H9 (cell line): ENCODE data around the gene LAP3. TPM values are rescaled to one million over a fixed set of nuclear protein-coding genes. Genes with fewer than 3 reads are reported as not detected.

ENCODE experiments used
- DNase-seq: peaks from one replicate; pipeline ENCODE4 v3.0.0-alpha.2; 2017
- H2AFZ ChIP-seq: one replicate; pipeline ENCODE4 v1.6.1; 2013; ENCODE audit warnings: mild to moderate bottlenecking, low read length, control low read depth, moderate library complexity
- H2AK5ac ChIP-seq: 2 replicates; pipeline ENCODE4 v1.6.1; 2013; ENCODE audit warnings: low read length, control low read depth, mixed read lengths; ENCODE audit not compliant: insufficient read length
- H2BK120ac ChIP-seq: one replicate; pipeline ENCODE4 v1.6.1; 2013; ENCODE audit warnings: low read depth, mild to moderate bottlenecking, low read length, control low read depth, inconsistent platforms; ENCODE audit not compliant: poor library complexity, severe bottlenecking
- H2BK12ac ChIP-seq: 2 replicates; pipeline ENCODE4 v1.6.1; 2013; ENCODE audit warnings: low read length, control low read depth, mixed read lengths, low read depth; ENCODE audit not compliant: insufficient read length
- H2BK15ac ChIP-seq: 2 replicates; pipeline ENCODE4 v1.6.1; 2013; ENCODE audit warnings: low read depth, low read length, control low read depth
- H2BK20ac ChIP-seq: one replicate; pipeline ENCODE4 v1.6.1; 2013; ENCODE audit warnings: low read depth, mild to moderate bottlenecking, low read length, control low read depth, inconsistent platforms; ENCODE audit not compliant: poor library complexity, severe bottlenecking
- H2BK5ac ChIP-seq: 2 replicates; pipeline ENCODE4 v1.6.1; 2013; ENCODE audit warnings: low read length, control low read depth, mixed read lengths; ENCODE audit not compliant: insufficient read length
- H3K14ac ChIP-seq: 2 replicates; pipeline ENCODE4 v1.6.1; 2013; ENCODE audit warnings: low read length, control low read depth; ENCODE audit not compliant: insufficient read depth
- H3K18ac ChIP-seq: 2 replicates; pipeline ENCODE4 v1.6.1; 2013; ENCODE audit warnings: low read depth, mild to moderate bottlenecking, mixed read lengths, low read length, control low read depth; ENCODE audit not compliant: insufficient read length
- H3K23ac ChIP-seq: 2 replicates; pipeline ENCODE4 v1.6.1; 2013; ENCODE audit warnings: low read length, control low read depth, mixed read lengths, low read depth; ENCODE audit not compliant: insufficient read length
- H3K23me2 ChIP-seq: 2 replicates; pipeline ENCODE4 v1.6.1; 2013; ENCODE audit warnings: low read depth, mild to moderate bottlenecking, mixed read lengths, low read length, control low read depth; ENCODE audit not compliant: insufficient read length, poor library complexity, severe bottlenecking
- H3K27ac ChIP-seq: 2 replicates; pipeline ENCODE4 v1.5.1; 2013; ENCODE audit warnings: low read length, control low read depth, mixed read lengths, low read depth; ENCODE audit not compliant: insufficient read length
- H3K27me3 ChIP-seq: 2 replicates; pipeline ENCODE4 v1.6.1; 2013; ENCODE audit warnings: low read length, control low read depth, inconsistent platforms; ENCODE audit not compliant: insufficient read depth
- H3K4ac ChIP-seq: 2 replicates; pipeline ENCODE4 v1.6.1; 2013; ENCODE audit warnings: low read depth, mild to moderate bottlenecking, control low read depth, inconsistent platforms, low read length, moderate library complexity
- H3K4me1 ChIP-seq: 2 replicates; pipeline ENCODE4 v1.6.1; 2013; ENCODE audit warnings: low read length, control low read depth, inconsistent platforms; ENCODE audit not compliant: insufficient read depth
- H3K4me2 ChIP-seq: 2 replicates; pipeline ENCODE4 v1.6.1; 2013; ENCODE audit warnings: low read length, control low read depth, mixed read lengths; ENCODE audit not compliant: insufficient read length, insufficient read depth
- H3K56ac ChIP-seq: 2 replicates; pipeline ENCODE4 v1.6.1; 2013; ENCODE audit warnings: low read depth, mild to moderate bottlenecking, mixed read lengths, low read length, control low read depth; ENCODE audit not compliant: insufficient read length
- H3K79me1 ChIP-seq: 2 replicates; pipeline ENCODE4 v1.6.1; 2013; ENCODE audit warnings: low read depth, mild to moderate bottlenecking, moderate library complexity, low read length, control low read depth, inconsistent platforms; ENCODE audit not compliant: insufficient read depth, poor library complexity, severe bottlenecking
- H3K79me2 ChIP-seq: 2 replicates; pipeline ENCODE4 v1.6.1; 2013; ENCODE audit warnings: low read length, control low read depth, inconsistent platforms; ENCODE audit not compliant: insufficient read depth
- H3K9ac ChIP-seq: 2 replicates; pipeline ENCODE4 v1.6.1; 2013; ENCODE audit warnings: low read length, control low read depth, mixed read lengths; ENCODE audit not compliant: insufficient read length; ENCODE audit errors: extremely low read depth
- H3K9me3 ChIP-seq: one replicate; pipeline ENCODE4 v1.6.1; 2013; ENCODE audit warnings: low read depth, low read length, inconsistent platforms; ENCODE audit not compliant: control insufficient read depth
- H3T11ph ChIP-seq: one replicate; pipeline ENCODE4 v1.6.1; 2013; ENCODE audit warnings: mild to moderate bottlenecking, low read length, control low read depth, inconsistent platforms
- H4K20me1 ChIP-seq: one replicate; pipeline ENCODE4 v1.6.1; 2013; ENCODE audit not compliant: control insufficient read depth, insufficient read length, insufficient read depth
- H4K5ac ChIP-seq: 2 replicates; pipeline ENCODE4 v1.6.1; 2013; ENCODE audit warnings: low read depth, mild to moderate bottlenecking, mixed read lengths, low read length, control low read depth; ENCODE audit not compliant: insufficient read length
- H4K8ac ChIP-seq: replicated peaks from 2 replicates; pipeline ENCODE4 v1.6.1; 2013; ENCODE audit warnings: low read length, control low read depth, mixed read lengths, low read depth; ENCODE audit not compliant: insufficient read length
- H4K91ac ChIP-seq: 2 replicates; pipeline ENCODE4 v1.6.1; 2013; ENCODE audit warnings: low read depth, mild to moderate bottlenecking, moderate library complexity, mixed read lengths, low read length, control low read depth; ENCODE audit not compliant: insufficient read length
- H3K27ac Mint-ChIP-seq, 3 experiments: 2 replicates in 2 of 3; 3 replicates in 1 of 3; pipeline ENCODE4 v1.8.0; 2020 to 2021; ENCODE audit warnings: mixed read lengths in 3 of 3, mild to moderate bottlenecking in 1 of 3, moderate library complexity in 1 of 3
- H3K27me3 Mint-ChIP-seq: 2 replicates; pipeline ENCODE4 v1.8.0; 2021; ENCODE audit warnings: low read depth, mild to moderate bottlenecking, moderate library complexity, mixed read lengths
- H3K36me3 Mint-ChIP-seq, 3 experiments: 2 replicates in 2 of 3; 3 replicates in 1 of 3; pipeline ENCODE4 v1.8.0; 2020 to 2021; ENCODE audit warnings: low read depth in 3 of 3, mixed read lengths in 3 of 3; ENCODE audit not compliant: insufficient read depth in 1 of 3
- H3K4me1 Mint-ChIP-seq, 2 experiments: 2 replicates each; pipeline ENCODE4 v1.8.0; 2020; ENCODE audit warnings: mixed read lengths in 2 of 2
- H3K4me3 Mint-ChIP-seq, 2 experiments: 2 replicates in 1 of 2; 3 replicates in 1 of 2; pipeline ENCODE4 v1.8.0; 2020 to 2021; ENCODE audit warnings: mild to moderate bottlenecking in 2 of 2, mixed read lengths in 2 of 2, moderate library complexity in 1 of 2
- H3K9me3 Mint-ChIP-seq, 2 experiments: 2 replicates in 1 of 2; 3 replicates in 1 of 2; pipeline ENCODE4 v1.8.0; 2020; ENCODE audit warnings: mild to moderate bottlenecking in 2 of 2, mixed read lengths in 2 of 2, moderate library complexity in 1 of 2
- WGBS: extraction: QIAGEN DNeasy Blood & Tissue Kit; methylation state at CpG from one replicate; pipeline ENCODE4 v1.1.7; 2013; ENCODE audit warnings: missing lambda C conversion rate, low lambda C conversion rate, mixed read lengths; ENCODE audit not compliant: insufficient read length; ENCODE audit errors: extremely low coverage; 5-methylcytosine and 5-hydroxymethylcytosine counted together
- total RNA-seq: library from RNA; stranded (reverse); gene quantifications from 2 replicates; pipeline ENCODE4 v1.2.1, GENCODE V29; 2021
- TF ChIP-seq, protein P1 (sequence below): fragments of 200-600 bp; sonication (generic); conservative IDR thresholded peaks from 3 replicates; pipeline ENCODE4 v1.8.0; 2021; ENCODE audit warnings: antibody characterized with exemption, mild to moderate bottlenecking

Gene LAP3
- total RNA-seq, 1 experiment from 2014 or later: 53.2 TPM

- Histone ChIP-seq H3K56ac (no peak overlapping the region), H4K91ac (no peak overlapping the region), H3K4me2 (no peak overlapping the region), H4K8ac (no peak overlapping the region), H2BK20ac (no peak overlapping the region), H2BK120ac (no peak overlapping the region), H2BK5ac (no peak overlapping the region), H3K79me1 (no peaks in the 10 kb centered on the region), H2BK12ac (no peak overlapping the region), H3K4me1 (no peaks in the 10 kb centered on the region), H2BK15ac (no peak overlapping the region), H3K23me2 (no peaks in the 10 kb centered on the region), H4K20me1 (no peaks in the 10 kb centered on the region), H2AFZ (no peak overlapping the region), H3K23ac (no peak overlapping the region), H3K9ac (no peak overlapping the region), H3K14ac (no peak overlapping the region), H2AK5ac (no peak overlapping the region), H3T11ph (no peak overlapping the region), H3K27me3 (no peaks in the 10 kb centered on the region), H3K18ac (no peak overlapping the region), H3K4ac (no peak overlapping the region), H3K9me3 (no peaks in the 10 kb centered on the region), H4K5ac (no peak overlapping the region), H3K79me2 (no peaks in the 10 kb centered on the region), H3K27ac (no peak overlapping the region)
- H3K9me3 Mint-ChIP-seq: no peaks in the 10 kb centered on the region
- H3K27me3 Mint-ChIP-seq: peaks cover 13% of the 10 kb centered on the region
- H3K36me3 Mint-ChIP-seq: no peaks in the 10 kb centered on the region
- H3K4me3 Mint-ChIP-seq: no peak overlapping the region
- no peak for DNase-seq
- no peak overlapping the region for H3K27ac Mint-ChIP-seq
- H3K4me1 Mint-ChIP-seq: peaks cover 0 to 5% of the 10 kb centered on the region in 2 experiments; a peak in 1 of 4 replicates
- TF ChIP-seq, protein P1, sequence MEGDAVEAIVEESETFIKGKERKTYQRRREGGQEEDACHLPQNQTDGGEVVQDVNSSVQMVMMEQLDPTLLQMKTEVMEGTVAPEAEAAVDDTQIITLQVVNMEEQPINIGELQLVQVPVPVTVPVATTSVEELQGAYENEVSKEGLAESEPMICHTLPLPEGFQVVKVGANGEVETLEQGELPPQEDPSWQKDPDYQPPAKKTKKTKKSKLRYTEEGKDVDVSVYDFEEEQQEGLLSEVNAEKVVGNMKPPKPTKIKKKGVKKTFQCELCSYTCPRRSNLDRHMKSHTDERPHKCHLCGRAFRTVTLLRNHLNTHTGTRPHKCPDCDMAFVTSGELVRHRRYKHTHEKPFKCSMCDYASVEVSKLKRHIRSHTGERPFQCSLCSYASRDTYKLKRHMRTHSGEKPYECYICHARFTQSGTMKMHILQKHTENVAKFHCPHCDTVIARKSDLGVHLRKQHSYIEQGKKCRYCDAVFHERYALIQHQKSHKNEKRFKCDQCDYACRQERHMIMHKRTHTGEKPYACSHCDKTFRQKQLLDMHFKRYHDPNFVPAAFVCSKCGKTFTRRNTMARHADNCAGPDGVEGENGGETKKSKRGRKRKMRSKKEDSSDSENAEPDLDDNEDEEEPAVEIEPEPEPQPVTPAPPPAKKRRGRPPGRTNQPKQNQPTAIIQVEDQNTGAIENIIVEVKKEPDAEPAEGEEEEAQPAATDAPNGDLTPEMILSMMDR: no peak
- no CpG with 5 or more reads among the region's 4 CpGs for WGBS
Observed at GRCh38 chr4:17558941-17559708, 17.9 kb upstream of the LAP3 start.
